ENCODE results near the gene TIGD6.

GRCh38 chr5:149975409-149975808 is 25.0 kb downstream of the TIGD6 start:
- TF ChIP-seq CTCF (IDR thresholded peaks at IDR 0.05), result no peak
- no peak for TF ChIP-seq POLR2A (IDR thresholded peaks at IDR 0.05)
